Mesothelial cell of epicardium (in vitro differentiated cells): ENCODE results near the gene RTN4IP1. TPM values are rescaled to one million over a fixed set of nuclear protein-coding genes. Genes with fewer than 3 reads are reported as not detected.
A peak's percentile ranks its signal among the peaks of the same experiment; 100 is the strongest.

ENCODE experiments used
- DNase-seq, 2 experiments: peaks; one replicate each; pipeline ENCODE4 v3.0.0; 2021; ENCODE audit warnings: low spot score in 2 of 2; ENCODE audit not compliant: unreplicated experiment in 2 of 2
- H3K27ac Mint-ChIP-seq: 2 replicates; pipeline ENCODE4 v1.8.0; 2021; ENCODE audit warnings: mixed read lengths
- H3K27me3 Mint-ChIP-seq: 2 replicates; pipeline ENCODE4 v1.8.0; 2021; ENCODE audit warnings: low read depth, mixed read lengths
- H3K36me3 Mint-ChIP-seq: 2 replicates; pipeline ENCODE4 v1.8.0; 2021; ENCODE audit warnings: mixed read lengths
- H3K4me1 Mint-ChIP-seq: 2 replicates; pipeline ENCODE4 v1.8.0; 2021; ENCODE audit warnings: mixed read lengths
- H3K4me3 Mint-ChIP-seq: 2 replicates; pipeline ENCODE4 v1.8.0; 2021; ENCODE audit warnings: mild to moderate bottlenecking, moderate library complexity, mixed read lengths
- H3K9me3 Mint-ChIP-seq: 2 replicates; pipeline ENCODE4 v1.8.0; 2021; ENCODE audit warnings: mixed read lengths
- CTCF ChIP-seq: fragments of 200-600 bp; sonication (generic); IDR thresholded peaks from one replicate; pipeline ENCODE4 v1.5.0; 2021; ENCODE audit warnings: antibody characterized with exemption; ENCODE audit not compliant: unreplicated experiment
- total RNA-seq: library from RNA; stranded (reverse); gene quantifications from 3 replicates; pipeline ENCODE4 v1.2.1, GENCODE V29; 2021

The RTN4IP1 gene
- total RNA-seq, 1 donor from 2014 or later = 6.8 TPM

- Mint-ChIP-seq H3K9me3 (no peaks in the 10 kb centered on the region), H3K27me3 (no peaks in the 10 kb centered on the region), H3K4me3 (no peak overlapping the region), H3K27ac (peak overlapping the region; percentile 1), H3K4me1 (peaks cover 7% of the 10 kb centered on the region), H3K36me3 (peaks cover 18% of the 10 kb centered on the region)
- DNase-seq = no peak
- TF ChIP-seq CTCF = no peak
These were observed 7.9 kb upstream of the RTN4IP1 start for GRCh38 chr6:106637051-106637716.

GRCh38 chr6:106634565-106634964 is 5.3 kb upstream of the RTN4IP1 start:
- Mint-ChIP-seq H3K27ac (no peak overlapping the region), H3K27me3 (no peaks in the 10 kb centered on the region)

GRCh38 chr6:106631346-106631745 is 2.0 kb upstream of the RTN4IP1 start:
- no peak for DNase-seq
- peaks cover 9% of the 10 kb centered on the region for H3K36me3 Mint-ChIP-seq
- no peak overlapping the region for H3K27ac Mint-ChIP-seq
- peaks cover 32% of the 10 kb centered on the region for H3K4me1 Mint-ChIP-seq
- H3K27me3 Mint-ChIP-seq = no peaks in the 10 kb centered on the region
- no peak overlapping the region for H3K4me3 Mint-ChIP-seq
- no peak for TF ChIP-seq CTCF
- H3K9me3 Mint-ChIP-seq = no peaks in the 10 kb centered on the region

More at GRCh38 chr6:106634565-106634964, 5.3 kb upstream of the RTN4IP1 start:
- DNase-seq = no peak
- H3K4me1 Mint-ChIP-seq = peaks cover 18% of the 10 kb centered on the region
- H3K36me3 Mint-ChIP-seq = peaks cover 15% of the 10 kb centered on the region
- H3K9me3 Mint-ChIP-seq = no peaks in the 10 kb centered on the region
- H3K4me3 Mint-ChIP-seq = no peak overlapping the region
- no peak for TF ChIP-seq CTCF

GRCh38 chr6:106630366-106630765 is 1.1 kb upstream of the RTN4IP1 start:
- no peak for TF ChIP-seq CTCF
- peaks cover 9% of the 10 kb centered on the region for H3K36me3 Mint-ChIP-seq
- no peaks in the 10 kb centered on the region for H3K9me3 Mint-ChIP-seq
- H3K27me3 Mint-ChIP-seq = no peaks in the 10 kb centered on the region
- peaks cover 38% of the 10 kb centered on the region for H3K4me1 Mint-ChIP-seq
- peak overlapping the region; percentile 93 for H3K4me3 Mint-ChIP-seq
- peak overlapping the region; percentile 98 for H3K27ac Mint-ChIP-seq
- no peak for DNase-seq

- H3K36me3 Mint-ChIP-seq = peaks cover 5% of the 10 kb centered on the region
- DNase-seq = no peak
- TF ChIP-seq CTCF = no peak
- H3K4me3 Mint-ChIP-seq = peak overlapping the region; percentile 93
- H3K4me1 Mint-ChIP-seq = peaks cover 40% of the 10 kb centered on the region
- peak overlapping the region; percentile 98 for H3K27ac Mint-ChIP-seq
- no peaks in the 10 kb centered on the region for H3K9me3 Mint-ChIP-seq
- H3K27me3 Mint-ChIP-seq = no peaks in the 10 kb centered on the region
These were observed 513 bp upstream of the RTN4IP1 start for GRCh38 chr6:106629859-106630163.
